Measurements from ENCODE around the gene ASCL1.

Gene ASCL1

GRCh38 chr12:102977945-102978706 lies 20.7 kb downstream of the ASCL1 start:
- DNase-seq (ENCODE audit: low read depth) = no peak

- DNase-seq (ENCODE audit: low read depth) = no peak
Observed at GRCh38 chr12:102980350-102980749, 22.9 kb downstream of the ASCL1 start.

- DNase-seq (ENCODE audit: low read depth) = no peak
Observed at GRCh38 chr12:102990419-102990818, 32.9 kb downstream of the ASCL1 start.

GRCh38 chr12:102992297-102992696 lies 34.8 kb downstream of the ASCL1 start:
- no peak for DNase-seq (ENCODE audit: low read depth)

- DNase-seq (ENCODE audit: low read depth) = no peak
Observed at GRCh38 chr12:102992720-102993119, 35.2 kb downstream of the ASCL1 start.

GRCh38 chr12:102993537-102993936 lies 36.1 kb downstream of the ASCL1 start:
- no peak for DNase-seq (ENCODE audit: low read depth)

- DNase-seq (ENCODE audit: low read depth) = no peak
Observed at GRCh38 chr12:102995372-102995771, 37.9 kb downstream of the ASCL1 start.
